ENCODE measurements around the gene POPDC2. TPM values are rescaled to one million over a fixed set of nuclear protein-coding genes. Genes with fewer than 3 reads are reported as not detected.

Gene POPDC2
- polyA plus RNA-seq, 4 donors: 2.6 to 4.7 (median 3.6) TPM

Other genes starting within 250 kb of the POPDC2 start
- gene TMEM39A, start 197.0 kb downstream of the POPDC2 start, polyA plus RNA-seq (ENCODE audit: insufficient read length in 4 of 4): 10 to 100 TPM; 49.1 to 54.6 (median 52.0) TPM
- gene POGLUT1, start 191.6 kb downstream of the POPDC2 start, polyA plus RNA-seq (ENCODE audit: insufficient read length in 4 of 4): 10 to 100 TPM; 21.5 to 27.4 (median 25.7) TPM
- 100 to 1,000 TPM; 105 to 110 (median 109) TPM for gene TIMMDC1, start 162.0 kb downstream of the POPDC2 start, polyA plus RNA-seq (ENCODE audit: insufficient read length in 4 of 4)
- under 1 TPM in 3 of 4 donors, not detected in 1; 0.13 to 0.44 (median 0.14) TPM for gene CD80, start 101.0 kb downstream of the POPDC2 start, polyA plus RNA-seq (ENCODE audit: insufficient read length in 4 of 4)
- 1 to 10 TPM; 6.6 to 7.4 (median 7.3) TPM for gene ADPRH, start 81.1 kb downstream of the POPDC2 start, polyA plus RNA-seq (ENCODE audit: insufficient read length in 4 of 4)
- gene PLA1A, start 62.7 kb downstream of the POPDC2 start, polyA plus RNA-seq (ENCODE audit: insufficient read length in 4 of 4): 1 to 10 TPM; 6.3 to 8.2 (median 7.7) TPM
- 10 to 100 TPM; 44.9 to 53.5 (median 50.2) TPM for gene COX17, start 16.8 kb upstream of the POPDC2 start, polyA plus RNA-seq (ENCODE audit: insufficient read length in 4 of 4)
- 10 to 100 TPM; 18.4 to 24.1 (median 21.6) TPM for gene CFAP91, start 42.4 kb upstream of the POPDC2 start, polyA plus RNA-seq (ENCODE audit: insufficient read length in 4 of 4)
- under 1 TPM; 0.54 to 0.87 (median 0.65) TPM for gene NR1I2, start 121.5 kb upstream of the POPDC2 start, polyA plus RNA-seq (ENCODE audit: insufficient read length in 4 of 4)